Measurements from ENCODE around the gene DDX31. TPM values are rescaled to one million over a fixed set of nuclear protein-coding genes. Genes with fewer than 3 reads are reported as not detected.

DDX31 gene
- total RNA-seq, 2 donors from 2014 or later = 7.6 to 19.7 TPM

DNA sequence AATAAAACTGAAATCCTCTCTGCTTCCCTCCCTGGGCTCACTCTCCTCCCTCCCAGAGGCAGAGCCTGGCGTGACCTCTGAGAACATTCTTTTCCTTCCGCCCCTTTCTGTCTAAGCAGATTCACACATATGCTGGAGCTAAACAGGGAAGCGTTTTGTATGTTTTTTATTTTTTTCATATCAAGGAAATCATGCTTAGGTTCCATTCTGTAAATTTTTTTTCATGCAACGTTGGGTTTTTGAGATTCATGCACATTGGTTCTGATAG is 107.5 kb downstream of the DDX31 start:
- no peaks in the 10 kb centered on the region for H3K4me1 ChIP-seq (ENCODE audit: control insufficient read depth in 1 of 2, low read depth in 2 of 2)
- no peak overlapping the region for H3K27ac ChIP-seq
- no peak for DNase-seq (ENCODE audit: low spot score)
- no peak for ATAC-seq (ENCODE audit: insufficient number of reproducible peaks, low FRiP score, low read depth)
- H3K9me3 ChIP-seq = no peaks in the 10 kb centered on the region
- no peak overlapping the region for H3K4me3 ChIP-seq
- H3K27me3 ChIP-seq (replicated peaks; ENCODE audit: insufficient read depth) = no peaks in the 10 kb centered on the region
- H3K36me3 ChIP-seq = no peaks in the 10 kb centered on the region
- TF ChIP-seq, protein P1, sequence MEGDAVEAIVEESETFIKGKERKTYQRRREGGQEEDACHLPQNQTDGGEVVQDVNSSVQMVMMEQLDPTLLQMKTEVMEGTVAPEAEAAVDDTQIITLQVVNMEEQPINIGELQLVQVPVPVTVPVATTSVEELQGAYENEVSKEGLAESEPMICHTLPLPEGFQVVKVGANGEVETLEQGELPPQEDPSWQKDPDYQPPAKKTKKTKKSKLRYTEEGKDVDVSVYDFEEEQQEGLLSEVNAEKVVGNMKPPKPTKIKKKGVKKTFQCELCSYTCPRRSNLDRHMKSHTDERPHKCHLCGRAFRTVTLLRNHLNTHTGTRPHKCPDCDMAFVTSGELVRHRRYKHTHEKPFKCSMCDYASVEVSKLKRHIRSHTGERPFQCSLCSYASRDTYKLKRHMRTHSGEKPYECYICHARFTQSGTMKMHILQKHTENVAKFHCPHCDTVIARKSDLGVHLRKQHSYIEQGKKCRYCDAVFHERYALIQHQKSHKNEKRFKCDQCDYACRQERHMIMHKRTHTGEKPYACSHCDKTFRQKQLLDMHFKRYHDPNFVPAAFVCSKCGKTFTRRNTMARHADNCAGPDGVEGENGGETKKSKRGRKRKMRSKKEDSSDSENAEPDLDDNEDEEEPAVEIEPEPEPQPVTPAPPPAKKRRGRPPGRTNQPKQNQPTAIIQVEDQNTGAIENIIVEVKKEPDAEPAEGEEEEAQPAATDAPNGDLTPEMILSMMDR (IDR thresholded peaks at IDR 0.05) = no peak

DNA sequence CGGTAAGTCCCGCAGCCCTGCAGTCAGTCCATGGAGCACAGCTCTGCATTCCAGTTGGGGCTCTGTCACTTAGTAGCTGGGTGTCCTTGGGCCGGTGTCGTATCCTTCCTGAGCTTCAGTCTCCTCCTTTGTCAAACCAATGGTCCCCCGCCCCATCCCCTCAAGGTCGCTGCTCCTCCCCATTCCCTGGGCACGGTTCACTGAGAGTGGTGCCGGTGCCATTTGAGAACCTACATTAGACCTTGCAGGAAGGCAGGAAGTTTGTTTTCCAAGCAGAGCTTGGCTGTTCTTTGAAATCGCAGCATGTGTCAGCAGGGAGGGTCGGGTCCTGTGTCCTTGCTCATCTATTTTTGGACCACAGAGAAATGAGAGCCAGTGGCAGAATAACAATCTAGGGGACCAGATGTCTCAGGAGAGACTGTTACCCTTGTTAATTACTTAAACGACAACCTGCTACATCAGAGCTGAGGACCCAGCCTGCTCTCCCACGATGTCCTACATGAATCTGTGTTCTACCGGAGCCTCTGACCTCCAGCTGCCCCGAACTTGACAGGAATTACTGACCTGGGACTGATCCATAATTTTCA is 109.1 kb downstream of the DDX31 start:
- DNase-seq (ENCODE audit: low spot score) (no peak), ATAC-seq (ENCODE audit: insufficient number of reproducible peaks, low FRiP score, low read depth) (no peak)
- TF ChIP-seq, protein P1 (IDR thresholded peaks at IDR 0.05) = no peak

DNA sequence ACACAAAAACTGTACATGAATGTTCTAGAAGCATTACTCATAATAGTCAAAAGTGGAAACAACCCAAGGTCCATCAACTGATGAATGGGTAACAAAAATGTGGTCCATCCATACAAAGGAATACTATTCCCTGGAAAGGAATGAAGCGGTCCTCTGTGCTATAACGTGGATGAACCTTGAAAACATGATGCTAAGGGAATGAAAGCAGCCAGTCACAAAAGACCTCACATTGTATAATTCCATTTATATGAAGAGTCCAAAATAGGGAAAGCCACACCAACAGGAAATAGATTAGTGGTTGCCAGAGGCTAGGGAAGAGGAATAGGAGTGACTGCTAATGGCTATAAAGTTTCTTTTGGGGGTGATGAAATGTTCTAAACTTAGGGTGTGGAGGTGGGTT is 110.1 kb downstream of the DDX31 start:
- Histone ChIP-seq H3K36me3 (no peaks in the 10 kb centered on the region), H3K27me3 (replicated peaks; ENCODE audit: insufficient read depth) (no peaks in the 10 kb centered on the region)

More for the DNA sequence above, 109.1 kb downstream of the DDX31 start:
- no peaks in the 10 kb centered on the region for H3K9me3 ChIP-seq
- H3K36me3 ChIP-seq = no peaks in the 10 kb centered on the region
- no peaks in the 10 kb centered on the region for H3K4me1 ChIP-seq (ENCODE audit: control insufficient read depth in 1 of 2, low read depth in 2 of 2)
- no peaks in the 10 kb centered on the region for H3K27me3 ChIP-seq (replicated peaks; ENCODE audit: insufficient read depth)
- H3K27ac ChIP-seq = no peak overlapping the region
- no peak overlapping the region for H3K4me3 ChIP-seq

DNA sequence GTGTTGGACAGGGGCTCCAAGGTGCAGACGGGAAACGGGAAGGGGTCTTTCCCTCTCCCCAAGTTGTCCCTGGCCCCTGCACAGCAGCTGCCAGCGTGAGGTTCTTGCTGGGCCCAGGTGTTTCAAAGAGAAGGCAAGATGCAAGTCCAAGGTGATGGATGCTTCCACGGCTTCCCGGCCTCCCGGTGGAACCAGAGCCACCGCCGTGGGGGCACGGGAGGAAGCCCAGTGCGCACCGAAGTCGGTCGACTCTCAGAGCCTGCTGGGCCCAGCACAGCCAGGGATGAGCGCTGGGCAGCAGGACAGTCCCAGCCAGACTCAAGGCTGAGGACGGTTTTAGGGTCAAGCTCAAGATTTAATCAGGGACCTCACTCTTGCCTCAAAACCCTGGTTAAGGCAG is 112.6 kb downstream of the DDX31 start:
- H3K36me3 ChIP-seq = no peaks in the 10 kb centered on the region
- no peaks in the 10 kb centered on the region for H3K4me1 ChIP-seq (ENCODE audit: control insufficient read depth in 1 of 2, low read depth in 2 of 2)
- no peak overlapping the region for H3K27ac ChIP-seq
- no peaks in the 10 kb centered on the region for H3K9me3 ChIP-seq
- TF ChIP-seq, protein P1 (IDR thresholded peaks at IDR 0.05) = no peak
- no peak overlapping the region for H3K4me3 ChIP-seq
- no peak for DNase-seq (ENCODE audit: low spot score)
- ATAC-seq (ENCODE audit: insufficient number of reproducible peaks, low FRiP score, low read depth) = no peak
- H3K27me3 ChIP-seq (replicated peaks; ENCODE audit: insufficient read depth) = no peaks in the 10 kb centered on the region

More for the DNA sequence above, 110.1 kb downstream of the DDX31 start:
- H3K4me1 ChIP-seq (ENCODE audit: control insufficient read depth in 1 of 2, low read depth in 2 of 2) = no peaks in the 10 kb centered on the region
- H3K4me3 ChIP-seq = no peak overlapping the region
- DNase-seq (ENCODE audit: low spot score) (no peak), ATAC-seq (ENCODE audit: insufficient number of reproducible peaks, low FRiP score, low read depth) (no peak)
- no peaks in the 10 kb centered on the region for H3K9me3 ChIP-seq
- TF ChIP-seq, protein P1 (IDR thresholded peaks at IDR 0.05) = no peak
- H3K27ac ChIP-seq = no peak overlapping the region

DNA sequence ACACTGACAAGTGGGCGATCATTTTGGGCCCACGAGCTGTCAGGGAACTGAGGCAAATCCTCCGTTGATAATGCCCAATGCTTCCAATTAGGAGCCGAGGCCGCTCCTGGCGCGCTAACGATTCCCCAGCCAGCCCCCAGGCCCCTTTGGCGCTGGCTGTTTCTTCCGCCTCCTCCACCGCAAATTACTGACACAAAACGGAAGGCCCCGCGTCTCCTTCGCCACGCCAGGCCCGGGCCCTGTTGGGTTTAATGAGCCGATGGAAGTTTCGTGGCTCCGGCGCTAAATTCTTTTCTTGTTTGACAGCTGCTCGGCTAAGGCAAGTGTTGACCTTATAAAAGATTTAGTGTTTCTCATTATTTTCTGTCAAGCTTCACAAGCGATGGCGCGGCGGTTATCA is 113.1 kb downstream of the DDX31 start:
- Histone ChIP-seq H3K27me3 (replicated peaks; ENCODE audit: insufficient read depth) (no peaks in the 10 kb centered on the region), H3K4me3 (no peak overlapping the region), H3K36me3 (no peaks in the 10 kb centered on the region), H3K4me1 (ENCODE audit: control insufficient read depth in 1 of 2, low read depth in 2 of 2) (no peaks in the 10 kb centered on the region), H3K27ac (no peak overlapping the region), H3K9me3 (no peaks in the 10 kb centered on the region)
- ATAC-seq (ENCODE audit: insufficient number of reproducible peaks, low FRiP score, low read depth) (no peak), DNase-seq (ENCODE audit: low spot score) (no peak)
- TF ChIP-seq, protein P1 (IDR thresholded peaks at IDR 0.05) = no peak
